Measurements from ENCODE around the gene APC2. TPM values are rescaled to one million over a fixed set of nuclear protein-coding genes. Genes with fewer than 3 reads are reported as not detected.
"Not testable (repeated sequence)": the region's sequence is repeated elsewhere in the genome, so short reads cannot be mapped to it uniquely, and the experiment has no call there.

Gene APC2
- total and polyA plus RNA-seq, 7 donors: 0.01 to 0.06 (median 0.04) TPM; not detected in 1

GRCh38 chr19:1475751-1476437, 26.0 kb downstream of the APC2 start:
- intact Hi-C loops (cut with DNase I): no loop called here
- H3K27ac ChIP-seq: no peak overlapping the region
- 88 to 90% (median 88%) methylated on average over 31 of the region's 31 CpGs for WGBS, 3 donors
- peaks cover 0 to 18% of the 10 kb centered on the region in 2 donors for H3K36me3 ChIP-seq (ENCODE audit: insufficient read depth in 1 of 2, low read depth in 1 of 2)
- no peaks in the 10 kb centered on the region for H3K9me3 ChIP-seq
- no peak overlapping the region for H3K4me3 ChIP-seq
- no peak for ATAC-seq
- H3K27me3 ChIP-seq (ENCODE audit: insufficient read depth in 3 of 3, low read length in 2 of 3): peaks cover 0 to 27% (median 21%) of the 10 kb centered on the region in 3 donors
- DNase-seq: peak in 1 of 2 donors; percentile 43
- TF ChIP-seq CTCF (IDR thresholded peaks at IDR 0.05): no peak
- H3K4me1 ChIP-seq: peaks cover 28% of the 10 kb centered on the region

- ATAC-seq; H3K9me3 ChIP-seq; DNase-seq; intact Hi-C loops (cut with DNase I); H3K27ac ChIP-seq; H3K4me3 ChIP-seq: not testable (repeated sequence)
- WGBS, 3 donors: 89 to 91% (median 90%) methylated on average over 9 of the region's 9 CpGs
- H3K27me3 ChIP-seq (ENCODE audit: insufficient read depth in 3 of 3, low read length in 2 of 3): peaks cover 0 to 15% (median 10%) of the 10 kb centered on the region in 3 donors
- peaks cover 0 to 18% of the 10 kb centered on the region in 2 donors for H3K36me3 ChIP-seq (ENCODE audit: insufficient read depth in 1 of 2, low read depth in 1 of 2)
- H3K4me1 ChIP-seq: peaks cover 22% of the 10 kb centered on the region
Measured at GRCh38 chr19:1477056-1477455, 27.1 kb downstream of the APC2 start.

GRCh38 chr19:1478934-1479707, 29.2 kb downstream of the APC2 start, which contains the start of gene C19orf25:
C19orf25 (minus strand) TSS chr19:1479215; CDS start chr19:1478903, 312 bp downstream.
- Histone ChIP-seq H3K27ac (peak within 1 kb of the TSS; percentile 75), H3K36me3 (ENCODE audit: insufficient read depth in 1 of 2, low read depth in 1 of 2) (peaks cover 0 to 18% of the 10 kb centered on the region in 2 donors)
- ATAC-seq: peak; percentile 94 to 98 (median 97)

GRCh38 chr19:1481224-1481892, 31.4 kb downstream of the APC2 start:
- no peak for TF ChIP-seq CTCF (IDR thresholded peaks at IDR 0.05)
- H3K4me1 ChIP-seq: peaks cover 9% of the 10 kb centered on the region
- no peak overlapping the region for H3K27ac ChIP-seq
- intact Hi-C loops (cut with DNase I): no loop called here
- DNase-seq (peak; percentile 13 to 54), ATAC-seq (no peak)
- H3K4me3 ChIP-seq: no peak overlapping the region
- H3K36me3 ChIP-seq (ENCODE audit: insufficient read depth in 1 of 2, low read depth in 1 of 2): peaks cover 0 to under 1% of the 10 kb centered on the region in 2 donors
- no peaks in the 10 kb centered on the region for H3K27me3 ChIP-seq (ENCODE audit: insufficient read depth in 3 of 3, low read length in 2 of 3)
- no peaks in the 10 kb centered on the region for H3K9me3 ChIP-seq
- WGBS, 3 donors: 83 to 84% (median 84%) methylated on average over 25 to 26 of the region's 26 CpGs

More at GRCh38 chr19:1478934-1479707, 29.2 kb downstream of the APC2 start, which contains the start of gene C19orf25:
- Histone ChIP-seq H3K4me1 (peaks cover 15% of the 10 kb centered on the region), H3K27me3 (ENCODE audit: insufficient read depth in 3 of 3, low read length in 2 of 3) (no peaks in the 10 kb centered on the region), H3K4me3 (peak within 1 kb of the TSS; percentile 96), H3K9me3 (no peaks in the 10 kb centered on the region)
- no peak for TF ChIP-seq CTCF (IDR thresholded peaks at IDR 0.05)
- 0 to 2% (median 1%) methylated on average over 61 to 71 of the region's 71 CpGs for WGBS, 3 donors
- DNase-seq: peak; percentile 93 to 97
- intact Hi-C loops (cut with DNase I): no loop called here
